GM21515 (cell line): ENCODE results near the gene CDK16.

Experiments
- ATAC-seq: cut with Tn5 transposase; IDR thresholded peaks from one replicate; pipeline ENCODE4 v1.9.1; 2021; ENCODE audit not compliant: unreplicated experiment

The CDK16 gene

GRCh38 chrX:47226531-47227333, 8.3 kb downstream of the CDK16 start:
- no peak for ATAC-seq

DNA sequence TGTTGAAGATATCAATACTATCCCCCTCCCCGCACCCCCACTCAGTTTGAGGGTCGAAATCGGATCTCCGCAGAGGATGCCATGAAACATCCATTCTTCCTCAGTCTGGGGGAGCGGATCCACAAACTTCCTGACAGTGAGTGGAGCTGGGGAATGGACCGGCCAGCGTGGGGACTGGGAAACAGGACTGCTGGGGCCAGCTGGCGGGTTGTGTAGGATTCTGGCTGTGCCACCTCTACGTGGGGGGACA, 8.8 kb downstream of the CDK16 start:
- no peak for ATAC-seq

- no peak for ATAC-seq
These were observed 10.2 kb downstream of the CDK16 start for GRCh38 chrX:47228550-47229270.

DNA sequence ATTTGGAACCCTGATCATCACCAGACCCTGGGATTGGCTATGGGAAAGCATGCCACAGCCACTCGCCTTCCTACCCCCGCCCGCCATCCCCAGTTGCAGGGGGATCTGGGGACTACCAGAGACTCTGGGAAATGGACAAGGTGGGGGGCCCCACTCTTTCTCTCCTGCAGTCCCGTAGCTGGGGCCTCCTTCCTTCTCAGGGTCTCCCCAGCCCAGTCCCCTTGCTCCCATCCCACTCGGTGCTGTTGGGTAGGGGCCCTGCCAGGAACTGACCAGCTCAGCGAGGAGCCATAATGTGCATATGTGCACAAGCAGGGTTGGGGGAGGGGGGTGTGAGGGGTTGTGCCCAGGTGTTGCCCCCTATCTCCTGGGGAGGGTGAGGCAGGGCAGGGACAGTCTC, 10.9 kb downstream of the CDK16 start:
- no peak for ATAC-seq

DNA sequence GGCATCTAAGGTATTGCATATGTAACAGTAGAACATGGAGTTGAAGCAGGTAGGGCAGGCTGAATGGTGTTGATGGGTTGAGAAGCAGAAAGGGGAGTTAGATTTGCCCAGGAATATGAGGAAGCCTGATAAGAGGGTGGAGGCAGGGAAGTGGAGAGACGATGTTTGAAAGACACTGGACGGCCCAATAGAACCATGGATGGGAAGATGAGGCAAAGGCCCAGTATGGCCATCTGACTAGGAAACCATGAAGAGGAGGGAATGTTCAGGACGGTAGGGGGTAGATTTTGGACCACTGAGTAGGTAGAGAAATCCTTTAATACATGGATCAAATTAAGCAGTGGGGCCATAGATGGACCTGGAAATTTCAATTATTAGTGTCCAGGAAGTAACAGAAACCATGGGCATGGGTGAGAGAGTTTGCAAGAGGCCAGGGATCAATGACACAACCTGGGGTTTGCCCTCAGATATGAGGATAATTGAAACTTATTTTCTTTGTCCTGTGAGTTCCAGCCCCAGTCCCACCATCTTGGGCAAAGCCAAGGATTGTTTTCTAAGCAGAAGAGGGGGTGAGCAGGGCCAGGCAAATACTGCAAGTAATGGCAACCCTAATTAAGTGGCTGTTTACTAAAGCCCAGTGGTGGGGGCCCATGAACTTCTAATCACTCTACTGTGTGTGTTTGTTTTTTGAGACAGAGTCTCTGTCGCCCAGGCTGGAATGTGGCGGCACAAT, 11.8 kb downstream of the CDK16 start:
- no peak for ATAC-seq

GRCh38 chrX:47231167-47231566, 12.7 kb downstream of the CDK16 start:
- no peak for ATAC-seq

DNA sequence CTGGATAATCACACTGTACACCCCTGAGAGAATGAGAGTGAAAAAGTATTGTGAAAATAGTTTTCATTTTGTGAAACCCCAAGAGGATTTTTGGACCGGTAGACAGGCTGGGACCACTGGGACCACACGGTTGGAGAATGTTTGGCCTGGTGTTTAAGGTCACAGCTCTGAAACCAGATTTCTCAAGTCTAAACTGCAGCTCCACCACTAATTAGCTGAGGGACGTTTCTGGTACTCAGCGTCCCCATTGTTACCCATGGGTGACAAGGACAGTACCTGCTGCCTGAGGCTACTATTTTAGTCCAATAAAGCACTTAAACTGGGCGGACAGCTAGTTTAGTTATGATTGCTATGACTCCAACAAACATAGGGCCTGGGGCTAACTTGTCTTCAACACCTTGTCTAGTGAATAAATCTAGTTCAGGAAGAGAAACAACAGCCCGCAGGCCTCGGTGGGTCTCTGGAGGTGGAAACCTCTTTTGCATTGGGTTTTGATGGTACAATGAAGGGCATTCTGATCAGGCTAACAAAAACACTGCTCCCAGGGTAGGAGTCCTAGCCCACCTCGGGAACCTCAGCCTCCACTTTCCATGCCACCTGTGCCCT, 13.8 kb downstream of the CDK16 start:
- ATAC-seq = no peak

DNA sequence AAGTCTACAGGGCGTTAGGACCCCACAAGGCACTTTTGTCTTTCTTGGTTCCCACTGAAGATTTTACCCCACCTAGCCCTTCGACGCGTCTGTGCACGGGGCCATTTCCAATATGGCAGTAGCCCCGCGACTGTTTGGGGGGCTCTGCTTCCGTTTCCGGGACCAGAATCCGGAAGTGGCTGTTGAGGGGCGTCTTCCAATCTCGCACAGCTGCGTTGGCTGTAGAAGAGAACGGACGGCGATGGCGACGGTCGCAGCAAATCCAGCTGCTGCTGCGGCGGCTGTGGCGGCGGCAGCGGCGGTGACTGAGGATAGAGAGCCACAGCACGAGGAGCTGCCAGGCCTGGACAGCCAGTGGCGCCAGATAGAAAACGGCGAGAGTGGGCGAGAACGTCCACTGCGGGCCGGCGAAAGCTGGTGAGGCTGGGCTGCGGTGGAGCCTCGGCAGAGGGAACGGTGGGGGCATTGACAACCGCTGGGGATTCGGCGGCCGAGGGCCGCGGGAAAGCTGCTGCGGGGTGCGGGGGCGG, 14.4 kb downstream of the CDK16 start, which contains the start of gene USP11:
TSS of gene USP11 (plus strand) at position 207 of the 530 bp plus-strand sequence. CDS start at position 242, 35 bp downstream.
- peak; percentile 24 for ATAC-seq

DNA sequence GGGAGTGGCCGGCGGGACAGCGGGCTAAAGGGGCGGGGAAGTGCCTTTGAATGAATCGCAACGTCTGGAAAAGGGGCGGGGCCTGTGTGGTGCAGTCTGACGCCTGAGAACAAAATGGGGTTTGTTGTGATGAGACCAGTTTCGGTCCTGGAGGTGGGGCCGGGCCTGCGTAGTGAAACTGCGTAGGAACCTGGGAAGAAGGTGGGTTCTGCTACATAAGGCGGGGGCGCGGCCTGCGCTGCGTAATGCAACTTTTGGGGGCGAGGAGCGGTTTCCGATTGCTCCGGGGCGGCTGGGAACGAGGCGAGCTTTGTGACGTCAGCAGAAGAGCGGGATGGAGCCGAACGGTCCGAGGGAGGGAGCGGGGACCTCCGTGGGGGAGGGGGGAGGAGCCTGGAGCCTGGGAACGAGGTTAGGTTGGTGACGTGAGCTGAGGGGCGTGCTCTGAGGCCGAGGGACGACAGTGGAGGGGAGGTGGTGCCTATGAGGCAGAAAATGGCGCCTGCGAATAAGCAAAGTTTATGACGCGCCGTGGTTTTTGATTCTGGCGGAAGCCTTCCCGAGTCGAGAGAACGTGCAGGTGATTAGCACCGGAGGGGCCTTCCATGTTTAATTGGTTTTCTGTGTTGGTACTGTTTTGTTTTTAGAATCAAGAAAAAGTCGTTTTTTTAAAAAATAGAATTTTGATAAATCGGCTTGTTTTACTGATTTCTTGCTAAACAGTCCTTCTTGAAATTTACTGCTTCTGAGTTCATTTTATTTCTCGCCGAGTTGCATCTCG, 15.0 kb downstream of the CDK16 start:
- ATAC-seq = peak; percentile 84

DNA sequence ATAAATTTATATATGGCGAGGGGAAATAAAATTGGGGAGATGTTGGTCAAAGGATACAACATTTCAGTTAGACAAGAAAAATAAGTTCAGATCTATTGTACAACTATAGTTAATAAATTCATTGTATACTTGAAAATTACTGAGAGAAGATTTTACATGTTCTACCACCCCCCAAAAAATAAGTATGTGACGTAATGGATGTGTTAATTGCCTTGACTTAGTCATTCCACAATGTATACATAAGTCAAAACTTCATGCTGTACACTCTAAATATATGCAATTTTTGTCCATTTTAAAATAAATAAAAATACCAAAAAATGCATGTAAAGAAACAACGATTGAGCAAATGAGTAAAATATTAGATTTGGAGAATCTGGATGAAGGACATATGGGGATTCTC, 16.1 kb downstream of the CDK16 start:
- no peak for ATAC-seq

- no peak for ATAC-seq
These were observed 17.2 kb downstream of the CDK16 start for GRCh38 chrX:47235691-47236103.

DNA sequence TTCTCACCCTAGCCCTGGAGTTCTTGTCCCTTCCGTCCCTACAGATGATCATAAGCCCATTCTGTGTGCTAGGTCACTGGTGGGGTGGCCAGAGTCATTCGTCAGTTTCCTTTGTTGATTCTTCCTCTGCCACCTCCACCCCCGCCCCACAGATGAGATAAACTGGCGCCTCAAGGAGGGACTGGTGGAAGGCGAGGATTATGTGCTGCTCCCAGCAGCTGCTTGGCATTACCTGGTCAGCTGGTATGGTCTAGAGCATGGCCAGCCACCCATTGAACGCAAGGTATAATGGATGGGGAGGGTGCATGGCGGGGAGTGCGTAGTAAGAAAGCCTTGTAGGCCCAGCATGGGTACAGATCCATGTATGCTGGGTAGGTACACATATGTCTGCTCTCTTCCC, 20.7 kb downstream of the CDK16 start:
- ATAC-seq = no peak

GRCh38 chrX:47239898-47240545, 21.5 kb downstream of the CDK16 start:
- ATAC-seq = no peak

DNA sequence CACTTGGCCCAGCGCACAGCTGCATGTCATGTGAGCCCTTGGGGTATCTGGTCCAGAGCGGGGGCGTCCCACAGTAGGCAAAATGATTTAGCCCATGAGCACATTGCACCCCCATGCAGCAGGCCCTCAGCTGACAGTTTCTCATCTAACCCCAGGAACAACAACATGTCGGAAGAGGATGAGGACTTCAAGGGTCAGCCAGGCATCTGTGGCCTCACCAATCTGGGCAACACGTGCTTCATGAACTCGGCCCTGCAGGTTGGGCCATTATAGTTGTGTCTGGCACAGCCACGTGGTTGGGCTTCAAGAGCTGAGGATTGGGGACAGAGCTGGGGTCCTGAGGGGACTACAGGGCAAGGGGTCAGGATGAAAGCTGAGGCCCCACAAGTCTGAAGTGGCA, 22.1 kb downstream of the CDK16 start:
- no peak for ATAC-seq

- ATAC-seq = no peak
These were observed 22.9 kb downstream of the CDK16 start for GRCh38 chrX:47241201-47242011.

DNA sequence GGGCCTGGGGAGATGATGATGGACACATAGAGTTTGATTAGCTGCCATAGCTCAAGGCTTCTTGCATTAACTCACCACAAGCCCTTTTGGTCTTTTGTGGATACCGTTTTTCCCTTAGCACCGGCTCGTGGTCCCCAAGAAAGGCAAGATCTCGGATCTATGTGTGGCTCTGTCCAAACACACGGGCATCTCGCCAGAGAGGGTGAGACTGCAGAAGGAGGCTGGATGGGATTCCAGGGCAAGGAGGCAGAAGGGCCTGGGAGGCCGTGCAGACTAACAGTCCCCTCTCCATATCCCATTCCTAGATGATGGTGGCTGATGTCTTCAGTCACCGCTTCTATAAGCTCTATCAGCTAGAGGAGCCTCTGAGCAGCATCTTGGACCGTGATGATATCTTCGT, 23.8 kb downstream of the CDK16 start:
- ATAC-seq = no peak

DNA sequence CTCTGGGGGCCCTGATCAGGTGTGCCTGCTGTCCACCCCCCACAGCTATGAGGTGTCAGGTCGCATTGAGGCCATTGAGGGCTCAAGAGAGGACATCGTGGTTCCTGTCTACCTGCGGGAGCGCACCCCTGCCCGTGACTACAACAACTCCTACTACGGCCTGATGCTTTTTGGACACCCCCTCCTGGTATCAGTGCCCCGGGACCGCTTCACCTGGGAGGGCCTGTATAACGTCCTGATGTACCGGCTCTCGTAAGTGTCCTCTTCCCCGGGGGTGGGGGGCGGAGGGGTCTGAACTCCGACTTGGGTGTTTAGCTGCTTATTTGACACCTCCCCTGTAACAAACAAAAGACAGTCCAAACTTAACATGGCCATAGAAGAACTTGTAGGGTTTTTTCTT, 24.9 kb downstream of the CDK16 start:
- no peak for ATAC-seq

GRCh38 chrX:47244676-47245075, 26.2 kb downstream of the CDK16 start:
- ATAC-seq = no peak

DNA sequence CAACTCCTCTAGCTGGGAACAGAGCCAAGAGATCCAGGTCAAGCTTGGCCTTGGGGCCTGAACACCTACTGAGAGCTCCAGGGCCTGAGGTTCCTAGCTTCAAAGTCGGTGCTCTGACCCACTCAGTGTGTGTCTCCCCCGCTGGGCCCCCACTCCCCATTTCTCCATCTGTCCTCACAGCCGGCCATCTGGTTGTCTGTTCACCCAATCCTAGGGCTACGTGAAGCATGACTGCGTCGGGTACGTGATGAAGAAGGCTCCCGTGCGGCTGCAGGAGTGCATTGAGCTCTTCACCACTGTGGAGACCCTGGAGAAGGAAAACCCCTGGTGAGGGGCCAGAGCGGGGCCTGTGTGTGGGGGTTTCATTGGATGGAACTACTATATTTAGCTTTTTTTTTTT, 26.7 kb downstream of the CDK16 start:
- ATAC-seq = no peak
